Measurements from ENCODE around the gene PTH2.

- TF ChIP-seq EZH2 (IDR thresholded peaks at IDR 0.05; ENCODE audit: borderline replicate concordance, low read length) (no peak), CTCF (IDR thresholded peaks at IDR 0.05; ENCODE audit: low read length) (no peak)
These were observed 32.5 kb upstream of the PTH2 start for GRCh38 chr19:49455773-49456172.

Data from OCI-LY1 (cell line).